Smooth muscle cell (in vitro differentiated cells): ENCODE results near the gene DTNBP1. TPM values are rescaled to one million over a fixed set of nuclear protein-coding genes. Genes with fewer than 3 reads are reported as not detected.
"Not testable (repeated sequence)": the region's sequence is repeated elsewhere in the genome, so short reads cannot be mapped to it uniquely, and the experiment has no call there.

Experiments used
- DNase-seq: peaks from one replicate; lab custom pipeline; 2025; ENCODE audit not compliant: unreplicated experiment; lab: John Stamatoyannopoulos, UW
- H2AFZ ChIP-seq: fragments of 200-600 bp; sonication (generic); 2 replicates; pipeline ENCODE4 v1.6.0; 2016; ENCODE audit warnings: antibody characterized with exemption, low read depth, mild to moderate bottlenecking
- H3F3A ChIP-seq: fragments of 200-600 bp; sonication (generic); 2 replicates; pipeline ENCODE4 v1.6.0; 2017; ENCODE audit warnings: antibody characterized with exemption, low read depth
- H3K27ac ChIP-seq: fragments of 200-600 bp; sonication (generic); 2 replicates; pipeline ENCODE4 v1.5.1; 2016; ENCODE audit warnings: low read depth, mild to moderate bottlenecking
- H3K27me3 ChIP-seq: fragments of 200-600 bp; sonication (generic); 2 replicates; pipeline ENCODE4 v1.6.1; 2016; ENCODE audit warnings: low read depth, mild to moderate bottlenecking
- H3K36me3 ChIP-seq: fragments of 200-600 bp; sonication (generic); 2 replicates; pipeline ENCODE4 v1.5.1; 2016; ENCODE audit warnings: low read depth
- H3K4me1 ChIP-seq: fragments of 200-600 bp; sonication (generic); 2 replicates; pipeline ENCODE4 v1.5.1; 2016; ENCODE audit warnings: low read depth
- H3K4me2 ChIP-seq: fragments of 200-600 bp; sonication (generic); 2 replicates; pipeline ENCODE4 v1.6.0; 2016; ENCODE audit warnings: mild to moderate bottlenecking
- H3K4me3 ChIP-seq: fragments of 200-600 bp; sonication (generic); 2 replicates; pipeline ENCODE4 v1.5.1; 2016; ENCODE audit warnings: mild to moderate bottlenecking
- H3K79me2 ChIP-seq: fragments of 200-600 bp; sonication (generic); 2 replicates; pipeline ENCODE4 v1.6.0; 2016; ENCODE audit warnings: low read depth, mild to moderate bottlenecking
- H3K9ac ChIP-seq: fragments of 200-600 bp; sonication (generic); 2 replicates; pipeline ENCODE4 v1.6.0; 2016; ENCODE audit warnings: low read depth
- H3K9me3 ChIP-seq: fragments of 200-600 bp; sonication (generic); replicated peaks from 2 replicates; pipeline ENCODE4 v1.5.1; 2016; ENCODE audit warnings: low read depth
- H4K20me1 ChIP-seq: fragments of 200-600 bp; sonication (generic); 2 replicates; pipeline ENCODE4 v1.6.0; 2016; ENCODE audit warnings: low read depth
- CTCF ChIP-seq: fragments of 200-600 bp; sonication (generic); IDR thresholded peaks from 2 replicates; pipeline ENCODE4 v1.5.1; 2017; ENCODE audit warnings: borderline replicate concordance, mild to moderate bottlenecking, antibody characterized with exemption; ENCODE audit not compliant: insufficient read depth, poor library complexity, severe bottlenecking
- WGBS: methylation state at CpG from one replicate; pipeline ENCODE4 v1.1.7; 2016; ENCODE audit warnings: low lambda C conversion rate; 5-methylcytosine and 5-hydroxymethylcytosine counted together
- polyA plus RNA-seq: library from polyadenylated mRNA; unstranded; fragments of >200 nt; fragmentation: Nextera tagmentation; extraction: Ambion mirVana; gene quantifications from 2 replicates; pipeline ENCODE4 v1.2.1, GENCODE V29; 2016
- total RNA-seq: library from RNA; depleted of rRNA; stranded (reverse); fragments of >200 nt; gene quantifications from 2 replicates; pipeline ENCODE4 v1.2.3, GENCODE V29; 2014

DTNBP1 gene
- total and polyA plus RNA-seq, 2 experiments from 2014 or later: 11.9 to 24.2 TPM

GRCh38 chr6:15653581-15653980 lies 9.2 kb downstream of the DTNBP1 start:
- Histone ChIP-seq H3K9me3 (no peaks in the 10 kb centered on the region), H3K79me2 (peaks cover 5% of the 10 kb centered on the region), H4K20me1 (peaks cover 20% of the 10 kb centered on the region), H2AFZ (no peak overlapping the region), H3K4me1 (peaks cover 7% of the 10 kb centered on the region), H3K36me3 (no peaks in the 10 kb centered on the region), H3K4me2 (no peak overlapping the region), H3K27ac (no peak overlapping the region), H3K9ac (no peak overlapping the region), H3F3A (no peaks in the 10 kb centered on the region), H3K4me3 (no peak overlapping the region), H3K27me3 (no peaks in the 10 kb centered on the region)
- TF ChIP-seq CTCF: no peak
- DNase-seq: no peak

DNA sequence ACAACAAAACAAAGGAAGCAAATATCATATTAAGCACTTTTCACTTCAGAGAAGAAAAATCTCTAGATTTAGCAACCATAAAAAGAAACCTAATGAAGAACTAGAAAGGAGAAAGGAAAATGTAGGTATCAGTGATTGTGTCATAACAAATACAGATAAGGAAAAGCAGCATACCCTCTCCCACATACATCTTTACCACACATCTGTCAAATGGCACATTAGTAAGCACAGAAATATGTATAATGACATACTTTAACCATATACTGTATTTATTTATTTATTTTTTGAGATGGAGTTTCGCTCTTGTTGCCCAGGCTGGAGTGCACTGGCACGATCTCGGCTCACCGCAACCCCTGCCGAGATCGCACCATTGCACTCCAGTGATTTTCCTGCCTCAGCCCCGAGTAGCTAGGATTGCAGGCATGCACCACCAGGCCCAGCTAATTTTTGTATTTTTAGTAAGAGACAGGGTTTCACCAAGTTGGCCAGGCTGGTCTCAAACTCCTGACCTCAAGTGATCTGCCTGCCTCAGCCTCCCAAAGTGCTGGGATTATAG lies 12.7 kb downstream of the DTNBP1 start:
- not testable (repeated sequence) for H3F3A ChIP-seq, H3K9ac ChIP-seq, H2AFZ ChIP-seq, H3K36me3 ChIP-seq, H3K79me2 ChIP-seq, H3K27me3 ChIP-seq, H3K4me1 ChIP-seq, H3K9me3 ChIP-seq, H3K4me2 ChIP-seq, H3K27ac ChIP-seq, H3K4me3 ChIP-seq, DNase-seq
- 87% methylated on average over 7 of the region's 7 CpGs for WGBS
- peaks cover 14% of the 10 kb centered on the region for H4K20me1 ChIP-seq

- H3K27me3 ChIP-seq: no peaks in the 10 kb centered on the region
- no peaks in the 10 kb centered on the region for H4K20me1 ChIP-seq
- H3K27ac ChIP-seq: no peak overlapping the region
- H3K4me3 ChIP-seq: no peak overlapping the region
- no peak overlapping the region for H3K9ac ChIP-seq
- H3K36me3 ChIP-seq: no peaks in the 10 kb centered on the region
- H3K4me2 ChIP-seq: no peak overlapping the region
- TF ChIP-seq CTCF: no peak
- H3F3A ChIP-seq: no peaks in the 10 kb centered on the region
- peaks cover 7% of the 10 kb centered on the region for H3K9me3 ChIP-seq
- peaks cover 5% of the 10 kb centered on the region for H3K79me2 ChIP-seq
- 96% methylated on average over 1 of the region's 1 CpG for WGBS
- no peaks in the 10 kb centered on the region for H3K4me1 ChIP-seq
- H2AFZ ChIP-seq: no peak overlapping the region
- no peak for DNase-seq
Measured at GRCh38 chr6:15644904-15645303, 17.9 kb downstream of the DTNBP1 start.

GRCh38 chr6:15643542-15643941 lies 19.3 kb downstream of the DTNBP1 start:
- H3K36me3 ChIP-seq: no peaks in the 10 kb centered on the region
- no peak overlapping the region for H3K4me3 ChIP-seq
- H3K79me2 ChIP-seq: peaks cover 5% of the 10 kb centered on the region
- no peak for TF ChIP-seq CTCF
- no peaks in the 10 kb centered on the region for H3K4me1 ChIP-seq
- no peak overlapping the region for H3K4me2 ChIP-seq
- WGBS: 100% methylated on average over 2 of the region's 2 CpGs
- no peak overlapping the region for H3K27ac ChIP-seq
- H4K20me1 ChIP-seq: no peaks in the 10 kb centered on the region
- no peaks in the 10 kb centered on the region for H3K27me3 ChIP-seq
- no peaks in the 10 kb centered on the region for H3F3A ChIP-seq
- peaks cover 14% of the 10 kb centered on the region for H3K9me3 ChIP-seq
- DNase-seq: no peak
- H3K9ac ChIP-seq: no peak overlapping the region
- no peak overlapping the region for H2AFZ ChIP-seq
